HPDE6-E6E7 (cell line): ENCODE measurements around the gene USP1.

Experiments used
- DNase-seq: peaks from one replicate; pipeline ENCODE4 v3.0.0; 2011; ENCODE audit warnings: missing footprints; ENCODE audit errors: extremely low spot score

The USP1 gene

DNA sequence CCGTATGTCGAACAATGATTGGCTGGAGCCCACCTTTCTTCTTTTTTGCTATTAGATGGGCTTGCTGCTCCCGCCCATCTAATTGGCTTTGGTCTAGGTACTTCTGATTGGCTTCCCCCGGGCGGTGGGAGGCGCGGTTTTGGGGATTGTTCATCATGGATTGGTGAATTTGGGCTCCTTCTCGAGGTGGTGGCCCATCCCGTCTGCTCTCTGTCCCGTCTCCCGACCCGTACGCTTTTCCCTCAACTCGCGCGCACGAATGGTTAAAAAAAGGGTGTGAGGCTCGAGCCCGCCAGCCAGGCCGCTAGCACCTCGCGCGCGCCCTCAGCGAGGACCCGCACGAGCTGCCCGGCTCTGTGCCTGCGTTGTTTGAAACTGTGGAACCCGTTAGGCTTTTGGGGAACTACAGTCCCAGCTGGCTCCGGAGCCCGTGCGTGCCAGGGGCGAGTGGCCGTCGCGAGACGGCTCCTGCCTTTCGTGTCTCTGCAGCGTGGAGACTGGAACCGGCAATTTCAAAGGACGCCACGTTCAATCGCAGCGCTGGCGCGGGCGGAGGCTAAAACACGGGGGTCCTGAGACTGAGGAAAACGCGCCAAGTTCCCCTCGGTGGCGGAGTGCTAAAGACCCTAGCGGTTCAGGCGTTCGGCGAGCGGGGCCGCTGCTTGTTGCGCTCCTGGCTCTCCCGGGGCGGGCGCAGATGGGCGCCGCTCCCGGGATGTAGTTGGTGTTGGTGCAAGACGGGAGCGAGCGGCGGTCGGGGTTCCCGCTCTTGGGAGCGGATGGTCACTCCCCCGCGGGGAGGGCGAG lies at the start of gene USP1:
TSS of gene USP1 (plus strand) at position 584 of the 807 bp plus-strand sequence. CDS start 2,819 bp downstream, outside the sequence.
- peak; percentile 91 for DNase-seq

- DNase-seq = no peak
Measured at GRCh38 chr1:62389531-62389930, 47.3 kb upstream of the USP1 start.

GRCh38 chr1:62390071-62390470 lies 46.8 kb upstream of the USP1 start:
- no peak for DNase-seq

GRCh38 chr1:62391369-62391971 lies 45.4 kb upstream of the USP1 start:
- DNase-seq = no peak

DNA sequence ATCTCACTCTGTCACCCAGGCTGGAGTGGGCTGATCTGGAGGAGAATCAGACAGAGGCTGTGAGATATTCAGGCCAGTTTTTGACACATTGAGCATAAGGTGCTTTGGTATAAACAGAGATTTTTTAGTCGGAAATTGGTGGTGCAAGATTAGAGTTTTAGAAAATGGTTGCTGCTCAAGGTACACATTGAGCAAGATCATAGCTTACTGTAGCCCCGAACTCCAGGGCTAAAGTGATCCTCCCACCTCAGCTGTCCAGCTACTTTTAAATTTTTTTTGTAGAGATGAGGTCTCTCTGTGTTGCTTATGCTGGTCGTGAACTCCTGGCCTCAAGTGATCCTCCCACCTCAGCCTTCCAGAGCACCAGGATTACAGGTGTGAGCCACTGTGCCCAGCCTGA lies 43.9 kb upstream of the USP1 start:
- no peak for DNase-seq

- no peak for DNase-seq
Measured at GRCh38 chr1:62394646-62395045, 42.2 kb upstream of the USP1 start.

DNA sequence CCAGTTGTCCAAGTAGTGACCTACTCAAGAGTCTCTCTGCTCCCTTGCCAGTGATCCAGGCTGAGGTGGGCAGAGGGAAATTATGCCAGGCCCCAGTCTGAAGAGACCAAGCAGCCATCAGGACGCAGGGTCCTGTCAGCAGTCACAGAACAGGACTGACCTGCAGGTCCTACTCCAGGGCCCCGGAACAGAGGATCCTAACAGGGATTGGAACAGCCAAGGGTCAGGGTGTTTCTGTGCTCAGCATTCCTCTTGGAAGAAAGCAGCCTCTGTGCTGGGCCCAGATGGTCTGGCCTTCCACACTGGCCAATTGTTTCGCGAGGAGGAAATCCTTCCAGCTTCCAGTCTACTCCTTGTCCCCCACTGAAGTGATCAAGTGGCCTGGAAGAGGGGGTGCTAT lies 41.6 kb upstream of the USP1 start:
- no peak for DNase-seq

DNA sequence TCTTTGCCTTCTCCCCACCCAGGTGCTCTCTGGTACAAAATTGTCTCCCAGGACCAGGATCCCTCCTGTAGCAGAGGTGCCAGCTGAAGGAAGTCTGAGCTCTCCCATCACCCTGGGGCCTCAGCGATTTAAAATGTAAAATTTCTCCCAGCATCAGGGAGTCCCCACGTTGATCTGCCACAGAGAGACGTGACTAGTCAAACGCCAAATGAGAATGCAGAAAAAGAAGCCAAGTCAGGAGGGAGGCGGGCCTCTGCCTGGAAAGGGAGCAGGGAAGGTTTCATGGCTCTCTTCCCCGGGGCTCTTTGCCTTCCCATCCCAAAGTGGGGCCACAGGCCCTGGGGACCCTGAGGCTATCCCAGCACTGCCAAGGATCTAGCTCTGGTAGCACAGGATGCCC lies 40.0 kb upstream of the USP1 start:
- no peak for DNase-seq

DNA sequence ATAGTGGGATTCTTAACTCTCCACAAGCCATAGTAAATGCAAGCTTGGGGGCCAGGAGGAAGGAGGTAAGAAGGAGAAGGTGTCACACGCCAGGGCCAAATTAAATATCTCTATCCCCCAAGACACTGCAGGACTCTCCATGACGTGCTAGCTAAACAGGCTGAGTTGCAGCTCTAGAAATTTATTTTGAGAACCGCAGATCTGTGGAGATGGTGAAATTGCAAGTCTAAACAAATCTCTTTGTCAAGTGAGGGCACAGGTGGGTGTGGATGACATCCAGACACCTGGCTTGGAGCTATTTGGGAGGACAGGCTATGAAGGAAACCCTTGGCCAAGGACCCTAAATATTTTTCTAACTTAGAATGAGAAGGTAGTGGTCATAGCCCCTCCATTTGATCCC lies 39.5 kb upstream of the USP1 start:
- no peak for DNase-seq

DNA sequence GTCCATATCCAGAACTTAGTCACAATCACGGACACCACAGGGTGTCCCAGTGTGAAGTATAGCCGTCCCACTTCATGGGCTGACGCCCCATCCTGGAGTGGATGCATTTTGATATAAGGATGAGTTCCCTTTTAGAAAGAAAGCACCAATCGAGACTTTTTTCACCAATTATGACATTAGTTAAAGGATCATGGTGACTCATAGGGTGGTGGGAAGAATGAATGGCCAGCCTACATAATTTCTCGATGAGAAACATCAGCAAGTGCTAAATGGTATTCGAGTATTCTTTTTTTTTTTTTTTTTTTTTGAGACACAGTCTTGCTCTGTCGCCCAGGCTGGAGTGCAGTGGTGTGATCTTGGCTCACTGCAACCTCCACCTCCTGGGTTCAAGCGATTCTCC lies 38.5 kb upstream of the USP1 start:
- peak; percentile 63 for DNase-seq

- DNase-seq = no peak
Measured at GRCh38 chr1:62401034-62401760, 35.7 kb upstream of the USP1 start.

DNA sequence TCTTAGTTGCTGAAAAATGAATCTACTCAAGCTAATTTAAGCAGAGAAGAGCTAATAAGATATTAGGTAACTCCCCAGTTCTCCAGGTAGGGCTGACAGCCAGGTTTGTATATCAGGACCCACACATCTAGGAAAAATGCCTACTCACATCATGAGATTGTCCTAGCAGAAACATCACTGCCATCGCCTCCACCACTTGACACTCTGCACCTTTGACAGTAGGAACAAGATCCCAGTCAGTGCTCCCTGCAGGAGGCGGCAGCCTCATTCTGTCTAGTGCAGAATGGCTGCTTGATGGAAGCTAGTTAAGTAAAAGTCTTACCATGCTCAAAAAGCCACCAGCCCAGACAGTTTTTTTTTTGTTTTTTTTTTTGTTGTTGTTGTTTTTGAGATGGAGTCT lies 31.6 kb upstream of the USP1 start:
- no peak for DNase-seq

- no peak for DNase-seq
Measured at GRCh38 chr1:62406576-62406975, 30.3 kb upstream of the USP1 start.

- peak; percentile 22 for DNase-seq
Measured at GRCh38 chr1:62407398-62408009, 29.3 kb upstream of the USP1 start.

DNA sequence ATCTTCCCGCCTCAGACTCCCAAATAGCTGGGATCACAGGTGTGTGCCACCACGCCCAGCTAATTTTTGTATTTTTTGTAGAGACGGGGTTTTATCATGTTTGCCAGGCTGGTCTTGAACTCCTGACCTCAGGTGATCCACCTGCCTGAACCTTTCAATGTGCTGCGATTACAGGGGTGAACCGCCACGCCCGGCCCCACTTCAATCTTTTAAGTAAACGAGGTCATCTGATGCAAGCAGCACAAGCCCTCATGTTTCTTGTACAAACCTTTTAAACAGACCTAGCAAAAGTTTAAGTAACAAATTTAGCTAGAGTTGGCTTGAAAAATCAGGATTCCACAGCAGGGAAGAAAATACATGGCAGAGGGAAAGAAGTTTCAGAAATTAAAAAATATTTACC lies 21.2 kb upstream of the USP1 start:
- DNase-seq = no peak

DNA sequence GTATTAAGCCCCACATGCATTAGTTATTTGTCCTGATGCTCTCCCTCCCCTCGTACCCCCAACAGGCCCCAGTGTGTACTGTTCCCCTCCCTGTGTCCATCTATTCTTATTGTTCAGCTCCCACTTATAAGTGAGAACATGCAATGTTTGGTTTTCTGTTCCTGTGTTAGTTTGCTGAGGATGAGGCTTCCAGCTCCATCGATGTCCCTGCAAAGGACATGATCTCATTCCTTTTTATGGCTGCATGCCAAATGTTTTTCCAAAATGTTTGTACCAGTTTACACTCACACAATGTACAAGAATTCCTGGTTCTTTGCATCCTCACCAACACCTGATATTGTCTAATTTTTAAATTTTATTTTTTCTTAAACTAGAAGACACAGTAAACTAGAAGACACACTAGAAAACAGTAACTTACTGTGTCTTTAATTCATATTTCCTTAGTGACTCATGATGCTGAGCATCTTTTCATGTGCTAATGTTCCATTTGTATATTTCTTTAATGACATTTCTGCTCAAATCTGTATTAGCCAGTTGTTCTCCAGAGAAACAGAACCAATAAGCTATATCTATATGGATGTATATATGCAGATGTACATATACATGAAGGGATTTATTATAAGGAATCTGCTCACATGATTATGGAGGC lies 19.4 kb upstream of the USP1 start:
- DNase-seq = no peak

- DNase-seq = no peak
Measured at GRCh38 chr1:62420214-62420613, 16.6 kb upstream of the USP1 start.

- no peak for DNase-seq
Measured at GRCh38 chr1:62423580-62424242, 13.1 kb upstream of the USP1 start.

GRCh38 chr1:62424411-62424810 lies 12.4 kb upstream of the USP1 start:
- no peak for DNase-seq

DNA sequence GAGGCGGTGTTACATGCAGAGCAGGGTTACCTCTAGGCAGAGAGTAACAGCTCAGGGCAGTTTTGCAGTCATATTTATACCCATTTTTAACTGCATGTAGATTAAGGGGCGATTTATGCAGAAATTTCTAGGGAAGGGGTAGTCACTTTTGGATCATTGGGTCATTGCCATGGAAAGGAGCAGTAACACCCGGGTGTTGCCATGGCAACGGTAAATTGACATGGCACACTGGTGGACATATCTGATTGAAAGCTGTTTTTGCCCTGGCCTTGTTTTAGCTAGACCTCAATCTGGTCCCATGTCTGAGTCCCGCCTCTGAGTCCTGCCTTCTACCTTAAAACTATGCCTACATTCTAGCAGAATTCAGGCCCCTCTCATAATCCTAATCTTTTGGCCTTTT lies 11.8 kb upstream of the USP1 start:
- no peak for DNase-seq

GRCh38 chr1:62426237-62426636 lies 10.6 kb upstream of the USP1 start:
- no peak for DNase-seq
